ENCODE results near the gene TBC1D19. TPM values are rescaled to one million over a fixed set of nuclear protein-coding genes. Genes with fewer than 3 reads are reported as not detected.

TBC1D19 gene
- total RNA-seq, 1 donor from 2014 or later, result 3.3 TPM

GRCh38 chr4:26737385-26737784 is 153.5 kb downstream of the TBC1D19 start:
- no peaks in the 10 kb centered on the region for H3K9me3 Mint-ChIP-seq
- peaks cover 3% of the 10 kb centered on the region for H3K27me3 Mint-ChIP-seq
- no peak overlapping the region for H3K4me3 Mint-ChIP-seq
- H3K36me3 Mint-ChIP-seq (ENCODE audit: low read depth), result no peaks in the 10 kb centered on the region
- intact Hi-C loops (cut with micrococcal nuclease), result no loop called here
- no peak for DNase-seq
- no peak overlapping the region for H3K27ac Mint-ChIP-seq
- no peaks in the 10 kb centered on the region for H3K4me1 Mint-ChIP-seq

DNA sequence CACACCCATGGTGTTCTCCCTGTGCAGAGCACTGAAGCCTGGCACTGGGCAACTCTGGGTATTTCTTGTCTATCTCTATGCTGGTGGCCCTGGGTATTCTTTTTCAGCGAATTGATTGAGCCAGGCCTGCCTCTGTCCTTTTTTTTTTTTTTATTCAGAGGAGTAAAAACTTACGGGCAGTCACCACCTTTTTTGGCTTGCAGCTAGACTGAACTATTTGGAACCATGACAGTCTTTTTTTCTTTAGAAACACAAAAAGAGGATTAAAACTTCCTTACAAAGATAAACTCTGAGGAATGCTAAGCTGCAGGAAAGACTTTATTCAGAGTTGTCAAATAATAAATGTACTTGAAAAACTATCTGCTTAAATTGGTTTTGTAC is 157.6 kb downstream of the TBC1D19 start:
- Mint-ChIP-seq H3K4me3 (no peak overlapping the region), H3K27me3 (peaks cover 12% of the 10 kb centered on the region), H3K27ac (no peak overlapping the region), H3K36me3 (ENCODE audit: low read depth) (no peaks in the 10 kb centered on the region), H3K9me3 (peaks cover 2% of the 10 kb centered on the region), H3K4me1 (peaks cover 2% of the 10 kb centered on the region)
- intact Hi-C loops (cut with micrococcal nuclease), result no loop called here
- no peak for DNase-seq

GRCh38 chr4:26746802-26747213 is 162.9 kb downstream of the TBC1D19 start:
- intact Hi-C loops (cut with micrococcal nuclease), result loop anchor here (1.0 to 5.0 kb wide), 6 partner anchors 16 to 808 kb away; no protein-coding TSS in a partner anchor
- H3K9me3 Mint-ChIP-seq, result peaks cover 3% of the 10 kb centered on the region
- peaks cover 13% of the 10 kb centered on the region for H3K4me1 Mint-ChIP-seq
- H3K4me3 Mint-ChIP-seq, result no peak overlapping the region
- H3K36me3 Mint-ChIP-seq (ENCODE audit: low read depth), result peaks cover 2% of the 10 kb centered on the region
- H3K27ac Mint-ChIP-seq, result no peak overlapping the region
- DNase-seq, result peak; percentile 69
- peaks cover 17% of the 10 kb centered on the region for H3K27me3 Mint-ChIP-seq

DNA sequence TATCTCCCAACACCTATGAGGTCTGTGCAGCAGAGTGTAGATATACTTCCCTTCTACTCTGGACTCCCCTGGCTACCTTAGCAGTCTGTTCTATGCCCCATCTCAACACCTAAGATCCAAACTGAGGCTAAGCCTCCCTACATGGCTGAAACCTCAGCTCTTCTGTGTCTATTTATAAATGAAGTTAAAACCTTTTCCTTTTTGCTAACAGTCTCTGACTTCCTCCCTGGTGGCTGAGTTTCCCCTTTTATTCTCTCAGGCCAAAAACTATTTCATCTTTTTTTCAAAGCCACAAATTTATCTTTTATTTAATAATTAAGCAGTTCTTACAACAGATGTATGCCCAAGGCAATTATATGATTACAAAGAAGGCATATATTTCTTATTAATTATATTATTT is 164.9 kb downstream of the TBC1D19 start:
- H3K27me3 Mint-ChIP-seq, result peaks cover 12% of the 10 kb centered on the region
- DNase-seq, result no peak

GRCh38 chr4:26749867-26750266 is 166.0 kb downstream of the TBC1D19 start:
- H3K27me3 Mint-ChIP-seq, result peaks cover 10% of the 10 kb centered on the region
- H3K27ac Mint-ChIP-seq, result no peak overlapping the region
- no peak for DNase-seq
- intact Hi-C loops (cut with micrococcal nuclease), result loop anchor here (5.0 kb wide), 3 partner anchors 107 to 252 kb away; no protein-coding TSS in a partner anchor
- peaks cover 13% of the 10 kb centered on the region for H3K4me1 Mint-ChIP-seq
- H3K4me3 Mint-ChIP-seq, result no peak overlapping the region
- H3K9me3 Mint-ChIP-seq, result peaks cover 3% of the 10 kb centered on the region
- peaks cover 2% of the 10 kb centered on the region for H3K36me3 Mint-ChIP-seq (ENCODE audit: low read depth)

More for the DNA sequence above, 164.9 kb downstream of the TBC1D19 start:
- Mint-ChIP-seq H3K9me3 (peaks cover 3% of the 10 kb centered on the region), H3K4me1 (peaks cover 13% of the 10 kb centered on the region), H3K36me3 (ENCODE audit: low read depth) (peaks cover 2% of the 10 kb centered on the region), H3K27ac (no peak overlapping the region), H3K4me3 (no peak overlapping the region)
- intact Hi-C loops (cut with micrococcal nuclease), result loop anchor here (5.0 kb wide), 3 partner anchors 108 to 253 kb away; no protein-coding TSS in a partner anchor

DNA sequence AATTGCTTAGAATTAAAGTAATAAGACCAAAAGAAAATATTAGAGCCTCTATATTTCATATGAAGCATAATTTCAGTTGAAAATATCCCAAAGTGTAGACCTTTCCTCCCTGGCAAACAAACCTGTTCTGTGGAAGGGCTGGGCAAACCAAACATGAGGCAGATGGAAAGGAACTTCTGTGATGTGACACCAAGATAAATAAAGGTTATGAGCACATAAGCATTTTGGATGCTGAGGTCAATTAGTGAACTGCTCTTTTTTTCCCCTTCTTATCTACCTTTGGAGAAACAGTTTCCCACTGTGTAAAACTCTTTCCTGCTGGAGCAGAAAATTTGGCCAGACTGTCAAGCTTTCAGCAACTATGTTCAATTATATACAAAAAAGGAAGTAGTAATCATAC is 167.1 kb downstream of the TBC1D19 start:
- intact Hi-C loops (cut with micrococcal nuclease), result no loop called here
- no peak overlapping the region for H3K27ac Mint-ChIP-seq

GRCh38 chr4:26751838-26752237 is 168.0 kb downstream of the TBC1D19 start:
- peaks cover 6% of the 10 kb centered on the region for H3K27me3 Mint-ChIP-seq
- no peak for DNase-seq
- no peaks in the 10 kb centered on the region for H3K9me3 Mint-ChIP-seq
- no peak overlapping the region for H3K27ac Mint-ChIP-seq
- H3K36me3 Mint-ChIP-seq (ENCODE audit: low read depth), result peaks cover 2% of the 10 kb centered on the region
- no peak overlapping the region for H3K4me3 Mint-ChIP-seq
- intact Hi-C loops (cut with micrococcal nuclease), result no loop called here
- H3K4me1 Mint-ChIP-seq, result peaks cover 8% of the 10 kb centered on the region

More for the DNA sequence above, 167.1 kb downstream of the TBC1D19 start:
- H3K4me1 Mint-ChIP-seq, result peaks cover 13% of the 10 kb centered on the region
- peaks cover 3% of the 10 kb centered on the region for H3K9me3 Mint-ChIP-seq
- no peak overlapping the region for H3K4me3 Mint-ChIP-seq
- no peak for DNase-seq
- peaks cover 2% of the 10 kb centered on the region for H3K36me3 Mint-ChIP-seq (ENCODE audit: low read depth)
- H3K27me3 Mint-ChIP-seq, result peaks cover 9% of the 10 kb centered on the region

DNA sequence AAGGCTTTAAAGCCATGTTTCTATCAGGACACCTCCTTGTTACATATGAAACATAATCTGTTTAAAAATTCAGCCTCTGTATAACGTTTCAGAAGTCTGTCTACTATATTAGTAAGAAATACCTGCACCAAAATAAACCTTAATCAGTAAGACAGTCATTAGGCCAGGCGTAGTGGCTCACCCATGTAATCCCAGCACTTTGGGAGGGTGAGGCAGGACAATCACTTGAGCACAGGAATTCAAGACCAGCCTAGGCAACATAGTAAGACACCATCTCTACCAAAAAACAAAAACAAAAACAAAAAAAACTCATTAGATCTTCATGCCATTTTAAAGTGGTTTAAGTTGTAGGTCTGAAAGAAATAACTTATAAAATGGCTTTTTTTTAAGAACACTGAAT is 169.3 kb downstream of the TBC1D19 start:
- Mint-ChIP-seq H3K27ac (no peak overlapping the region), H3K36me3 (ENCODE audit: low read depth) (peaks cover 2% of the 10 kb centered on the region), H3K9me3 (no peaks in the 10 kb centered on the region), H3K27me3 (peaks cover 6% of the 10 kb centered on the region), H3K4me3 (no peak overlapping the region), H3K4me1 (peaks cover 4% of the 10 kb centered on the region)
- intact Hi-C loops (cut with micrococcal nuclease), result no loop called here
- DNase-seq, result no peak

DNA sequence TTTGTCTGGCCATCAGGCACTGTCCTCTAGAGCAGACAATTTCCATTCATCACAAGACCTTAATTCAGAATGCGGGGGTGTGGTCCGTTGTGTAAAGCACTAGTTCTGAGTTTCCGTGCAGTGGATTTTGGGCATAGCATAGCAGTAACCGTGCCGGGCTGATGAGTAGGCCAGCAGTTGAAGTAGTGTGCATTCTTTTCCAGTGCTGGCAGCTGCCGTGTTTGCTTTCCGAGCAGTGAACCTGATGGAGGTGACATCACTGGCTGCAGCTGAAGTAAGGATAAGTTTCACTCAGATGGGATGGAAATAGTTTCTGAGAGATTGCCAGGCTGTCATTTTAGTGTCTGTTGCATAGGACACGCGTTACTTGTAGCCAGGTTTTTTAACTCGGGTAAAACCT is 169.7 kb downstream of the TBC1D19 start:
- H3K4me3 Mint-ChIP-seq, result no peak overlapping the region
- H3K27me3 Mint-ChIP-seq, result peaks cover 5% of the 10 kb centered on the region
- DNase-seq, result no peak
- H3K9me3 Mint-ChIP-seq, result no peaks in the 10 kb centered on the region
- no peak overlapping the region for H3K27ac Mint-ChIP-seq
- intact Hi-C loops (cut with micrococcal nuclease), result no loop called here
- peaks cover 4% of the 10 kb centered on the region for H3K4me1 Mint-ChIP-seq
- peaks cover 1% of the 10 kb centered on the region for H3K36me3 Mint-ChIP-seq (ENCODE audit: low read depth)

DNA sequence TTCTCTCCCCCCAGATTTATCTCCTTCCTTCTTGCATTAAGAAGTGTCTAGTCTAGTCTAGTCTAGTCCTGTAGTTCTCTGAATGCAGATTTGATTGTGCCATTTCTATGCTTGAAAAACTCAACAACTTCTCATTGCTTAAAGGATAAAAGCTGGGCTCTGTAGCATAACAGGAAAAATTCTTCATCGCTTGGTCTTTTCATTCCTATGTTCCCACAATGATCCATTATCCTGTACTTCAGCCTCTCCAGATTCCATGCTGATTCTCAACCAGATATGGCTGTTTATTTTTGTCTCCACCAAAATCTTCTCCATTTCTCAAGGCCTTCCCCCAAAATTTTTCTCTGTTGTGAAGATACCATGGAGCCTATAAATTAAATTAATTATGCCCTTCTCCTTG is 173.9 kb downstream of the TBC1D19 start:
- H3K4me1 Mint-ChIP-seq, result peaks cover 4% of the 10 kb centered on the region
- no peaks in the 10 kb centered on the region for H3K9me3 Mint-ChIP-seq
- H3K36me3 Mint-ChIP-seq (ENCODE audit: low read depth), result no peaks in the 10 kb centered on the region
- no peak for DNase-seq
- no peak overlapping the region for H3K27ac Mint-ChIP-seq
- H3K4me3 Mint-ChIP-seq, result no peak overlapping the region
- intact Hi-C loops (cut with micrococcal nuclease), result no loop called here
- no peaks in the 10 kb centered on the region for H3K27me3 Mint-ChIP-seq

GRCh38 chr4:26758899-26759298 is 175.0 kb downstream of the TBC1D19 start:
- no peak for DNase-seq
- Mint-ChIP-seq H3K4me1 (peaks cover 4% of the 10 kb centered on the region), H3K27me3 (no peaks in the 10 kb centered on the region), H3K36me3 (ENCODE audit: low read depth) (no peaks in the 10 kb centered on the region), H3K4me3 (no peak overlapping the region), H3K9me3 (no peaks in the 10 kb centered on the region), H3K27ac (no peak overlapping the region)
- intact Hi-C loops (cut with micrococcal nuclease), result no loop called here

GRCh38 chr4:26762650-26763049 is 178.8 kb downstream of the TBC1D19 start:
- Mint-ChIP-seq H3K4me1 (peaks cover 4% of the 10 kb centered on the region), H3K4me3 (no peak overlapping the region), H3K36me3 (ENCODE audit: low read depth) (no peaks in the 10 kb centered on the region), H3K9me3 (peaks cover 7% of the 10 kb centered on the region), H3K27ac (no peak overlapping the region), H3K27me3 (peaks cover 3% of the 10 kb centered on the region)
- DNase-seq, result no peak
- intact Hi-C loops (cut with micrococcal nuclease), result no loop called here

GRCh38 chr4:26763063-26763462 is 179.2 kb downstream of the TBC1D19 start:
- no peak overlapping the region for H3K4me3 Mint-ChIP-seq
- no peaks in the 10 kb centered on the region for H3K36me3 Mint-ChIP-seq (ENCODE audit: low read depth)
- DNase-seq, result no peak
- no peak overlapping the region for H3K27ac Mint-ChIP-seq
- peaks cover 3% of the 10 kb centered on the region for H3K27me3 Mint-ChIP-seq
- intact Hi-C loops (cut with micrococcal nuclease), result no loop called here
- peaks cover 4% of the 10 kb centered on the region for H3K4me1 Mint-ChIP-seq
- peaks cover 7% of the 10 kb centered on the region for H3K9me3 Mint-ChIP-seq

- H3K36me3 Mint-ChIP-seq (ENCODE audit: low read depth), result no peaks in the 10 kb centered on the region
- H3K4me1 Mint-ChIP-seq, result peaks cover 4% of the 10 kb centered on the region
- no peak overlapping the region for H3K27ac Mint-ChIP-seq
- H3K27me3 Mint-ChIP-seq, result peaks cover 3% of the 10 kb centered on the region
- no peak for DNase-seq
- H3K4me3 Mint-ChIP-seq, result no peak overlapping the region
- intact Hi-C loops (cut with micrococcal nuclease), result no loop called here
- peaks cover 7% of the 10 kb centered on the region for H3K9me3 Mint-ChIP-seq
These were observed 179.8 kb downstream of the TBC1D19 start for GRCh38 chr4:26763648-26764047.

GRCh38 chr4:26764231-26764630 is 180.3 kb downstream of the TBC1D19 start:
- peaks cover 3% of the 10 kb centered on the region for H3K27me3 Mint-ChIP-seq
- no peak overlapping the region for H3K4me3 Mint-ChIP-seq
- DNase-seq, result no peak
- no peaks in the 10 kb centered on the region for H3K36me3 Mint-ChIP-seq (ENCODE audit: low read depth)
- peaks cover 7% of the 10 kb centered on the region for H3K9me3 Mint-ChIP-seq
- peaks cover 4% of the 10 kb centered on the region for H3K4me1 Mint-ChIP-seq
- intact Hi-C loops (cut with micrococcal nuclease), result no loop called here
- no peak overlapping the region for H3K27ac Mint-ChIP-seq
